ENCODE results near the gene CTNNA1. TPM values are rescaled to one million over a fixed set of nuclear protein-coding genes. Genes with fewer than 3 reads are reported as not detected.
"Not testable (repeated sequence)": the region's sequence is repeated elsewhere in the genome, so short reads cannot be mapped to it uniquely, and the experiment has no call there.

Gene CTNNA1
- total RNA-seq, 4 donors from 2014 or later, result 256 to 405 (median 341) TPM

DNA sequence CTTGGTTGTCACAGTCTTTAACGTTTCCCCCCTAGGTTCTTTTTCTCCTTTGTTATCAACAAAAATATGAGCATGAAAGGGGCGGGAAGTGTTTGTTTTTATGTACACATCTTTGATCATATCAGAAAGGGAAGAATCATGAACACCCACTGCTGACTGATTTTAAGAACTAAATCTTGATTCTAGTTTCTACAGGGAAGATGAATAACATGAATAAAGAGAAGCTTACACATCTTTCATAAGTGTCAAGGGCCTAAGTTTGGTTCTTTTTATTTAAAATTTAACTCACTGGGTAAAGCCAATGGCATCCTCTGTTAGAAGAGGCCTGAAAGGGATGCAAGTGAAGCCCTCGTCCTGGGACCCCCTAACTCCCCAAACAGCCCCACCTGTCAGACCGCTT, 14.8 kb upstream of the CTNNA1 start:
- no peak overlapping the region for H3K27ac ChIP-seq
- 80 to 83% methylated on average over 4 of the region's 4 CpGs for WGBS, 2 donors
- no peak for TF ChIP-seq POLR2A (IDR thresholded peaks at IDR 0.05)
- TF ChIP-seq, protein P1, sequence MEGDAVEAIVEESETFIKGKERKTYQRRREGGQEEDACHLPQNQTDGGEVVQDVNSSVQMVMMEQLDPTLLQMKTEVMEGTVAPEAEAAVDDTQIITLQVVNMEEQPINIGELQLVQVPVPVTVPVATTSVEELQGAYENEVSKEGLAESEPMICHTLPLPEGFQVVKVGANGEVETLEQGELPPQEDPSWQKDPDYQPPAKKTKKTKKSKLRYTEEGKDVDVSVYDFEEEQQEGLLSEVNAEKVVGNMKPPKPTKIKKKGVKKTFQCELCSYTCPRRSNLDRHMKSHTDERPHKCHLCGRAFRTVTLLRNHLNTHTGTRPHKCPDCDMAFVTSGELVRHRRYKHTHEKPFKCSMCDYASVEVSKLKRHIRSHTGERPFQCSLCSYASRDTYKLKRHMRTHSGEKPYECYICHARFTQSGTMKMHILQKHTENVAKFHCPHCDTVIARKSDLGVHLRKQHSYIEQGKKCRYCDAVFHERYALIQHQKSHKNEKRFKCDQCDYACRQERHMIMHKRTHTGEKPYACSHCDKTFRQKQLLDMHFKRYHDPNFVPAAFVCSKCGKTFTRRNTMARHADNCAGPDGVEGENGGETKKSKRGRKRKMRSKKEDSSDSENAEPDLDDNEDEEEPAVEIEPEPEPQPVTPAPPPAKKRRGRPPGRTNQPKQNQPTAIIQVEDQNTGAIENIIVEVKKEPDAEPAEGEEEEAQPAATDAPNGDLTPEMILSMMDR (IDR thresholded peaks at IDR 0.05), result no peak
- intact Hi-C loops (cut with DNase I), result no loop called here
- no peaks in the 10 kb centered on the region for H3K27me3 ChIP-seq
- no peak overlapping the region for H3K4me3 ChIP-seq (replicated peaks in 1 of 3)
- H3K36me3 ChIP-seq, result no peaks in the 10 kb centered on the region
- H3K9me3 ChIP-seq, result no peaks in the 10 kb centered on the region
- DNase-seq, result no peak
- no peaks in the 10 kb centered on the region for H3K4me1 ChIP-seq

DNA sequence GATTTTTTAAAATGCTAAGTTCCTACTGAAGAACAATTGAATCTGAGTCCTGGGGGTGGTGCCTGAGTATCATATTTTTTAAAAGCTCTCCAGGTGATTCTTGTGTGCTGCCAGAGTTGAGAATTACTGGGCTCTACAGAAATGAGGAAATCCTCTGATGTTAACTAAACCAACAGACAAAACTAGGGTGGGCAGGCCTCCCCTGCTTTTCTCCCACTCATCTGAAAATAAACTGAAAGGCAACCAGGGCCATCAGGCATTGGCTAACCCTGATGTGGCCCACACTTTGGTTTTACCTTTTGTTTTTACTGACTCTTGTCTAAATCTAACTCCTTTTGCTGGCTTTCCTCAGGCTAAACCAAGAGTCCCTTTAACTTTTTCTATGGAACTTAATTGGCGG, 13.3 kb upstream of the CTNNA1 start:
- Histone ChIP-seq H3K4me1 (no peaks in the 10 kb centered on the region), H3K27ac (no peak overlapping the region), H3K4me3 (replicated peaks in 1 of 3) (no peak overlapping the region), H3K36me3 (no peaks in the 10 kb centered on the region), H3K9me3 (no peaks in the 10 kb centered on the region), H3K27me3 (no peaks in the 10 kb centered on the region)
- no peak for DNase-seq
- 100% methylated on average over 1 of the region's 1 CpG for WGBS, 2 donors
- intact Hi-C loops (cut with DNase I), result loop anchor here (10.0 kb wide), 1 partner anchor 155 kb away; no protein-coding TSS in a partner anchor
- TF ChIP-seq, protein P1 (IDR thresholded peaks at IDR 0.05), result no peak
- no peak for TF ChIP-seq POLR2A (IDR thresholded peaks at IDR 0.05)

DNA sequence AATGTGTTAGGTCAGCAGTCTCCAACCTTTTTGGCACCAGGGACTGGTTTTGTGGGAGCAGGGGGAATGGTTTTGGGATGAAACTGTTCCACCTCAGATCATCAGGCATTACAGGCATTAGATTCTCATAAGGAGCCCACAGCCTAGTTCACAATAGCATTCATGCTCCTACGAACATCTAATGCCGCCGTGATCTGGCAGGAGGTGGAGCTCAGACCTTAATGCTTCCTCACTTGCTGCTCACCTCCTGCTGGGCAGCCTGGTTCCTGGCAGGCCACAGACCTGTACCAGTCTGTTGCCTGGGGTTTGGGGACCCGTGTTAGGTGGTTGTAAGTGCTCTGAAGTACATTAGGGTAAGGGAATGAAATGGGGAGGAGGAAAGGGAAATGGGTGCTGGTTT, 9.7 kb upstream of the CTNNA1 start:
- WGBS, 2 donors, result 76 to 82% methylated on average over 4 of the region's 4 CpGs

DNA sequence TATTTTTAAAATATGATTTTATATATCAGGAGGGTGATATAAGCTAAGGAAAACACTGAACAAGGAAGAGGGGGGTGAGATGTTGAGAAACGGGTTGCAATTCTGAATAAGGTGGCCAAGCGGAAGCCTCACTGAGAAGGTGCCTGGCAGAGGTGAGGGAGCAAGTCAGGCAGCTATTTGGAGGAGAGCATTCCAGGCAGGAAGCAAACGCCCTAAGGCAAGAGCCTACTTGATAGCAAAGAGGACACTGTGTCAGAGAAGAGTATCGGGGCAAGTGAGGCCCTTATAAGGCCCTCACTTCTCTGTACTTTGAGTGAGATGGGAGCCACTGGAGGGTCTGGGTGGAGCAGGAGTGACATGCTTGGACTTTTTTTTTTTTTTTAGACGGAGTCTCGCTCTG, 8.0 kb upstream of the CTNNA1 start:
- H3K4me3 ChIP-seq (replicated peaks in 1 of 3), result no peak overlapping the region

More for the DNA sequence above, 9.7 kb upstream of the CTNNA1 start:
- H3K4me3 ChIP-seq (replicated peaks in 1 of 3), result no peak overlapping the region
- H3K9me3 ChIP-seq, result no peaks in the 10 kb centered on the region
- H3K36me3 ChIP-seq, result no peaks in the 10 kb centered on the region
- DNase-seq, result no peak
- TF ChIP-seq, protein P1 (IDR thresholded peaks at IDR 0.05), result no peak
- no peak for TF ChIP-seq POLR2A (IDR thresholded peaks at IDR 0.05)
- no peaks in the 10 kb centered on the region for H3K4me1 ChIP-seq
- intact Hi-C loops (cut with DNase I), result loop anchor here (10.0 kb wide), 1 partner anchor 159 kb away; no protein-coding TSS in a partner anchor
- no peak overlapping the region for H3K27ac ChIP-seq
- H3K27me3 ChIP-seq, result no peaks in the 10 kb centered on the region

DNA sequence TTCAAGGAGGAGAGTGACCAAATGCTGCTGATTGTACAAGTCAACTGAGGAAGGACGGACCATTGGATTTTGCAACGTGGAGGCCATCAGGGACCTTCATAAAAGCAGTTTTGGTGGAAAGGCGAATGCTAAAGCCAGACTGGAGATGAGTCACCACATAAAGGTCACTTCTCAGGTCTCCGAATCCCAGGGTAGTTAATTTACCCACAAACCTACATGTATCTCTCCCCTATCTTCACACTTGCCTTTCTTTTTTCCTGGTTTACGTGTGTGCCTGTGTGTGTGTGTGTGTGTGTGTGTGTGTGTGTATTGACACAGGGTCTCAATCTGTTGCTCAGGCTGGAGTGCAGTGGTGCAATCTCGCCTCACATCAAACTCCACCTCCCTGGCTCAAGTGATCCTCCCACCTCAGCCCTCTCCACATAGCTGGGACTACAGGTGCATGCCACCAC, 4.6 kb upstream of the CTNNA1 start:
- DNase-seq, result no peak
- intact Hi-C loops (cut with DNase I), result loop anchor here (10.0 kb wide), 1 partner anchor 164 kb away; no protein-coding TSS in a partner anchor
- H3K9me3 ChIP-seq, result no peaks in the 10 kb centered on the region
- 75 to 92% methylated on average over 6 of the region's 6 CpGs for WGBS, 2 donors
- H3K27me3 ChIP-seq, result no peaks in the 10 kb centered on the region
- TF ChIP-seq, protein P1 (IDR thresholded peaks at IDR 0.05), result no peak
- no peak for TF ChIP-seq POLR2A (IDR thresholded peaks at IDR 0.05)
- H3K27ac ChIP-seq, result no peak overlapping the region
- no peaks in the 10 kb centered on the region for H3K36me3 ChIP-seq
- H3K4me1 ChIP-seq, result peaks cover 0 to 7% of the 10 kb centered on the region in 2 donors
- no peak overlapping the region for H3K4me3 ChIP-seq (replicated peaks in 1 of 3)

More for the DNA sequence above, 8.0 kb upstream of the CTNNA1 start:
- 88 to 89% methylated on average over 6 of the region's 6 CpGs for WGBS, 2 donors
- Histone ChIP-seq H3K9me3 (no peaks in the 10 kb centered on the region), H3K4me1 (no peaks in the 10 kb centered on the region), H3K27me3 (no peaks in the 10 kb centered on the region), H3K36me3 (no peaks in the 10 kb centered on the region), H3K27ac (no peak overlapping the region)
- intact Hi-C loops (cut with DNase I), result loop anchor here (10.0 kb wide), 1 partner anchor 160 kb away; no protein-coding TSS in a partner anchor
- TF ChIP-seq POLR2A (IDR thresholded peaks at IDR 0.05), result no peak
- TF ChIP-seq, protein P1 (IDR thresholded peaks at IDR 0.05), result no peak
- no peak for DNase-seq

DNA sequence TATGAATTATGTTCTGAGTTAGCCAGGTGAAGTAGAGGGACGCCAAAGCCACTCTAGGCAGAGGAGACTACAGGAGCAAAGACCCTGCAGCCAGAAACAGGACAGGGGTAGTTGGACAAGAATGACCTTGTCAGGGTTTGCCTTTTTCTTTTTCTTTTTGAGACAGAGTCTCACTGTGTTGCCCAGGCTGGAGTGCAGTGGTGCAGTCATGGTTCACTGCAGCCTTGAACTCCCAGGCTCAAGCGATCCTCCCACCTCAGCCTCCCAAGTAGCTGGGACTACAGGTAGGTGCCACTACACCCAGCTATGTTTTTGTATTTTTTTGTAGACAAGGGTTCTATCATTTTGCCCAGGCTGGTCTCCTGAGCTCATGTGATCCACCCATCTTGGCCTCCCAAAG, 1.9 kb upstream of the CTNNA1 start:
- H3K27me3 ChIP-seq; H3K4me3 ChIP-seq (replicated peaks in 1 of 3); H3K36me3 ChIP-seq; intact Hi-C loops (cut with DNase I); DNase-seq; H3K27ac ChIP-seq; H3K9me3 ChIP-seq: not testable (repeated sequence)
- 94 to 100% methylated on average over 2 of the region's 2 CpGs for WGBS, 2 donors
- H3K4me1 ChIP-seq, result peaks cover 14 to 16% of the 10 kb centered on the region in 2 donors

Measured in thyroid gland (tissue), 4 donors.